Caco-2 (cell line): ENCODE measurements around the gene ZNF695. TPM values are rescaled to one million over a fixed set of nuclear protein-coding genes. Genes with fewer than 3 reads are reported as not detected.

ENCODE experiments used
- BruUV-seq: library from RNA; stranded (reverse); fragments of 400-500 nt; replicated peaks from 2 replicates; lab custom pipeline; 2021; lab: Mats Ljungman, UMichigan
- CTCF ChIA-PET: fragments of 300-600 bp; sonication (Branson Sonifier 250); formaldehyde crosslinking; loops from one replicate; lab custom pipeline; 2022; ENCODE audit warnings: antibody characterized with exemption; lab: Charles Lee
- POLR2A ChIA-PET: fragments of 300-600 bp; sonication (Branson Sonifier 250); formaldehyde crosslinking; loops from one replicate; lab custom pipeline; 2022; ENCODE audit warnings: antibody characterized with exemption; lab: Charles Lee
- DNase-seq, 2 experiments: peaks; one replicate each; pipeline versions ENCODE4 v3.0.0 to v3.0.0-alpha.2; 2020 to 2022
- H3K27me3 ChIP-seq: replicated peaks from 2 replicates; pipeline ENCODE4 v1.6.0; 2011; ENCODE audit warnings: low read length; ENCODE audit not compliant: control insufficient read depth, insufficient read depth
- H3K36me3 ChIP-seq: 2 replicates; pipeline ENCODE4 v1.5.1; 2011; ENCODE audit warnings: low read length; ENCODE audit not compliant: control insufficient read depth, insufficient read depth
- H3K4me1 ChIP-seq: fragments of 250-450 bp; sonication (Bioruptor Pico); 2 replicates; pipeline ENCODE4 v1.5.1; 2020; ENCODE audit warnings: mild to moderate bottlenecking
- H3K4me3 ChIP-seq: 2 replicates; pipeline ENCODE4 v1.5.1; 2011; ENCODE audit warnings: low read depth, mild to moderate bottlenecking, control low read depth, low read length
- H3K9me3 ChIP-seq: fragments of 250-450 bp; sonication (Bioruptor Pico); 2 replicates; pipeline ENCODE4 v1.5.1; 2020; ENCODE audit warnings: mild to moderate bottlenecking, moderate library complexity
- H3K27ac Mint-ChIP-seq: one replicate; pipeline ENCODE4 v1.8.0; 2022; ENCODE audit warnings: mixed read lengths; ENCODE audit not compliant: unreplicated experiment
- H3K27me3 Mint-ChIP-seq: one replicate; pipeline ENCODE4 v1.8.0; 2022; ENCODE audit warnings: mixed read lengths; ENCODE audit not compliant: insufficient read depth, unreplicated experiment
- H3K36me3 Mint-ChIP-seq: one replicate; pipeline ENCODE4 v1.8.0; 2022; ENCODE audit warnings: mild to moderate bottlenecking, mixed read lengths; ENCODE audit not compliant: insufficient read depth, unreplicated experiment
- H3K4me1 Mint-ChIP-seq: one replicate; pipeline ENCODE4 v1.8.0; 2022; ENCODE audit warnings: low read depth, mixed read lengths; ENCODE audit not compliant: unreplicated experiment
- H3K4me3 Mint-ChIP-seq: one replicate; pipeline ENCODE4 v1.8.0; 2022; ENCODE audit warnings: mild to moderate bottlenecking, moderate library complexity, mixed read lengths; ENCODE audit not compliant: unreplicated experiment
- H3K9me3 Mint-ChIP-seq: one replicate; pipeline ENCODE4 v1.8.0; 2022; ENCODE audit warnings: mixed read lengths; ENCODE audit not compliant: unreplicated experiment
- intact Hi-C: fragments of 100-400 bp; cut with micrococcal nuclease; formaldehyde crosslinking; loops from one replicate; pipeline ENCODE4 v1.10.0; 2022; ENCODE audit not compliant: unreplicated experiment
- total RNA-seq: library from RNA; stranded (reverse); gene quantifications from 2 replicates; pipeline ENCODE4 v1.2.3, GENCODE V29; 2022
- TF ChIP-seq, protein P1 (sequence below), 2 experiments: fragments of 200-600 bp in 1 of 2; IDR thresholded peaks; 1 replicate in 1 of 2; 2 replicates in 1 of 2; pipeline versions ENCODE4 v1.5.1 to v1.8.0; 2011 to 2022; ENCODE audit warnings: antibody characterized with exemption in 1 of 2, control low read depth in 1 of 2, inconsistent platforms in 1 of 2, low read depth in 1 of 2, low read length in 1 of 2, mild to moderate bottlenecking in 1 of 2, moderate library complexity in 1 of 2; ENCODE audit not compliant: insufficient read depth in 1 of 2, severe bottlenecking in 1 of 2, unreplicated experiment in 1 of 2

ZNF695 gene
- total RNA-seq, 1 experiment from 2014 or later, result 25.2 TPM

DNA sequence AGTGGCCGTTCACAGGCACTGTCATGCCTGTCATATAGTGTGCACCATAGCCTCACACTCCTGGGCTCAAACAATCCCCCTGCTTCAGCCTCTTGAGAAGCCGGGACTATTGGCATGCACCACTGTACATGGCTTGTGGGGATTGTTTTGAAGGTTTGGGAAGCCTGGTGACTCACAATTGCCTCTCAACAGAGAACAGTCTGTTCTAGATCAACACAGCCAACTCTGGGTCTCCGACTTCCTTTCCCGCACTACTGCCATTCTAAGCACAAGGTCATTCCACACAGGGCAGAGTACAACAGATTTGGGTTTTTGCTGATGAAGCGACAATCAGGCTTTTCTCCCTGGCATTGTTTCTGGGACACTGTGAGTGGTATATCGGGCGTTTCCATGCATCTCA lies 60.6 kb downstream of the ZNF695 start:
- H3K27ac Mint-ChIP-seq, result no peak overlapping the region

DNA sequence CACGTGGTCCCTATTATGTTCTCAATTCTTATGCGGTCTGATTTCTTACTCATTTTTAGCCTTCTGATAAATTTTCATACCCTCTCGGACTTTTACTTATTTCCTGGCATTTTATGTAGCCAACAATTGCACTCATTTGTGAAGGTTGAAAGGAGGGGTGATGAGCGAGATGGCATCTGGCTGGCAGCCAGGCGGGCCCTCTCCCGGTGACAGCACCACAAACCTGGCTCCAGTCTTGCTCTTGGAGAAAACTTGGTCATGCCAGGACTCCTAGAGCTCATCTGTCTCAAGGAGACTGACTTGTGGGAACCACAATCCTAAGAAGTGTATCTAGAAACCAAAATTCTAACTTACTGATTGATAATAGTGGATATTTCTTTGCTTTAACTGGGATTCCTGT lies 61.5 kb downstream of the ZNF695 start:
- intact Hi-C loops, result no loop called here
- Mint-ChIP-seq H3K4me1 (no peaks in the 10 kb centered on the region), H3K4me3 (no peak overlapping the region), H3K27me3 (no peaks in the 10 kb centered on the region), H3K27ac (no peak overlapping the region), H3K36me3 (peaks cover 6% of the 10 kb centered on the region), H3K9me3 (no peaks in the 10 kb centered on the region)
- DNase-seq, result no peak
- H3K9me3 ChIP-seq, result no peaks in the 10 kb centered on the region
- H3K4me3 ChIP-seq, result no peak overlapping the region
- no peaks in the 10 kb centered on the region; the same call in 1 of the 2 replicates for H3K36me3 ChIP-seq
- CTCF ChIA-PET, result no interaction called here
- H3K4me1 ChIP-seq, result no peaks in the 10 kb centered on the region
- POLR2A ChIA-PET, result no interaction called here
- no TSS peak for BruUV-seq
- no peaks in the 10 kb centered on the region for H3K27me3 ChIP-seq
- TF ChIP-seq, protein P1, sequence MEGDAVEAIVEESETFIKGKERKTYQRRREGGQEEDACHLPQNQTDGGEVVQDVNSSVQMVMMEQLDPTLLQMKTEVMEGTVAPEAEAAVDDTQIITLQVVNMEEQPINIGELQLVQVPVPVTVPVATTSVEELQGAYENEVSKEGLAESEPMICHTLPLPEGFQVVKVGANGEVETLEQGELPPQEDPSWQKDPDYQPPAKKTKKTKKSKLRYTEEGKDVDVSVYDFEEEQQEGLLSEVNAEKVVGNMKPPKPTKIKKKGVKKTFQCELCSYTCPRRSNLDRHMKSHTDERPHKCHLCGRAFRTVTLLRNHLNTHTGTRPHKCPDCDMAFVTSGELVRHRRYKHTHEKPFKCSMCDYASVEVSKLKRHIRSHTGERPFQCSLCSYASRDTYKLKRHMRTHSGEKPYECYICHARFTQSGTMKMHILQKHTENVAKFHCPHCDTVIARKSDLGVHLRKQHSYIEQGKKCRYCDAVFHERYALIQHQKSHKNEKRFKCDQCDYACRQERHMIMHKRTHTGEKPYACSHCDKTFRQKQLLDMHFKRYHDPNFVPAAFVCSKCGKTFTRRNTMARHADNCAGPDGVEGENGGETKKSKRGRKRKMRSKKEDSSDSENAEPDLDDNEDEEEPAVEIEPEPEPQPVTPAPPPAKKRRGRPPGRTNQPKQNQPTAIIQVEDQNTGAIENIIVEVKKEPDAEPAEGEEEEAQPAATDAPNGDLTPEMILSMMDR (IDR thresholded peaks at IDR 0.05; ENCODE audit: insufficient read depth in 1 of 2, low read depth in 1 of 2, low read length in 1 of 2, severe bottlenecking in 1 of 2, unreplicated experiment in 1 of 2), result no peak

More for the DNA sequence above, 60.6 kb downstream of the ZNF695 start:
- Histone ChIP-seq H3K36me3 (no peaks in the 10 kb centered on the region; the same call in 1 of the 2 replicates), H3K4me1 (no peaks in the 10 kb centered on the region), H3K4me3 (no peak overlapping the region), H3K27me3 (no peaks in the 10 kb centered on the region), H3K9me3 (no peaks in the 10 kb centered on the region)
- Mint-ChIP-seq H3K36me3 (peaks cover 12% of the 10 kb centered on the region), H3K4me1 (no peaks in the 10 kb centered on the region), H3K9me3 (no peaks in the 10 kb centered on the region), H3K27me3 (no peaks in the 10 kb centered on the region), H3K4me3 (no peak overlapping the region)
- TF ChIP-seq, protein P1 (IDR thresholded peaks at IDR 0.05; ENCODE audit: insufficient read depth in 1 of 2, low read depth in 1 of 2, low read length in 1 of 2, severe bottlenecking in 1 of 2, unreplicated experiment in 1 of 2), result no peak
- no TSS peak for BruUV-seq
- ChIA-PET CTCF (no interaction called here), POLR2A (no interaction called here)
- no peak for DNase-seq
- intact Hi-C loops, result no loop called here

Other genes with a start within 250 kb of the ZNF695 start
- gene AHCTF1, start 76.1 kb downstream of the ZNF695 start, total RNA-seq, result 42.3 and 48.7 TPM in 2 replicates
- gene ZNF670, start 70.8 kb upstream of the ZNF695 start, total RNA-seq, result 5.8 and 6.0 TPM in 2 replicates
- 8.3 and 9.1 TPM in 2 replicates for gene ZNF669, start 96.3 kb upstream of the ZNF695 start, total RNA-seq
- gene ZNF124, start 164.0 kb upstream of the ZNF695 start, total RNA-seq, result 47.5 and 52.9 TPM in 2 replicates
- gene VN1R5, start 248.0 kb upstream of the ZNF695 start, total RNA-seq, result not detected in 2 replicates